HG03460 (cell line): Measurements from ENCODE around the gene ZNF428.
"Not testable (repeated sequence)": the region's sequence is repeated elsewhere in the genome, so short reads cannot be mapped to it uniquely, and the experiment has no call there.

ENCODE experiments used
- ATAC-seq: cut with Tn5 transposase; IDR thresholded peaks from one replicate; pipeline ENCODE4 v1.9.1; 2021; ENCODE audit not compliant: unreplicated experiment

Gene ZNF428

DNA sequence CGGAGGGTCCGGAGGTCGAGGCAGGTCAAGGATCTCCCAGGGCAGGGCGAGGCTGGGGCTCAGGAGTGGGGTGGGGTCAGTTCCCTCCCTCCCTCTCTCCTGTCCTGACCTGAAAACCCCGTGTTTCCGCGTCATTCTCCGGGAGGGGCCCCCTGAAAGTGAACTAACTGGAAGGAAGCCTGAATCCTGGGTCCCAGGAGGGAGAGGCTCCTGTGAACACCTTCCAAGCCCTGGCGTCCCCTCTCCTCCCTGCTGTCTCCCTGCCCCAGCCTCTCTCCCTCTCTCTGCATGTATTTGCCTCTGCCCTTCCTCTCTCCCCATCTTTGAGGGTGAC lies 21.0 kb upstream of the ZNF428 start:
- ATAC-seq = no peak

- no peak for ATAC-seq
Measured at GRCh38 chr19:43639519-43640423, 20.3 kb upstream of the ZNF428 start, which contains the start of gene CADM4. CADM4 (minus strand) TSS chr19:43639850; CDS start chr19:43639790, 60 bp downstream.

- no peak for ATAC-seq
Measured at GRCh38 chr19:43638995-43639518, 19.6 kb upstream of the ZNF428 start.

DNA sequence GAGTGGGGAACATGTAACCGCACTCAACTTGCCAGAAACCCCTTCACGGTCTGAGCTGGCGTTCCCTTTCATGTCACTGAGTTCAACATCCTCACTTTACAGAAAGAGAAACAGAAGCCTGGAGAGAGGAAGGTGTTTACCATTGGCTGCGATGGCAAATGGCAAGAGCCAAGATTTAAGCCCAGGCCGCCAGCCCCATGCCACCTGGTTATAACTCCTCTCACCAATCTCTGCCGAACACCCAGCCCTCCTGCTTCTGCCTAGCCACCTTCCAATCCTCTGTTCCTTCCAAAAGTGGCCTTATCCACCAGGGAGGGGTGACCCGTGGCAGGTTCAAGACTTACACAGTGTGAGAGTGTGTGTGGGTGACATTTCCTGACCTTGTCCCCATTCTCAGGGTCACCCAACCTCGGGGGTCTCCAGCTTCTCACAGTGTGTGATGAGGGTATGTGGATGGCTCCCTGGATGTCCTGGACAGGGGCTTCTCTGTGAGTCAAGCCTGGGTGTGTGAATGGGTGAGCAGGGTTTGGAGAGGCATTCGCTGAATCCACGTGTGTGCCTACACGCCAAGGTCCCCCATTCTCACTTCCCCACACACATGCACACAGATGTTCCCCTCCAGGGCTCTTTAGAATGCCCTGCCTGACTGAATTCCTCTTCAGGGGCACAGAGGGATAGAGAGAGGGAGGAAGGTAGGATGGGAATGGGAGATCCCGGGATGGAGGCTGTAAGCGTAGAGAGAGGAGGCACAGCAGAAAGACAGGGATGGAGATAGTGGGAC lies 19.0 kb upstream of the ZNF428 start:
- ATAC-seq = no peak

GRCh38 chr19:43636121-43636683 lies 16.8 kb upstream of the ZNF428 start:
- ATAC-seq = no peak

- not testable (repeated sequence) for ATAC-seq
Measured at GRCh38 chr19:43635561-43635940, 16.1 kb upstream of the ZNF428 start.

DNA sequence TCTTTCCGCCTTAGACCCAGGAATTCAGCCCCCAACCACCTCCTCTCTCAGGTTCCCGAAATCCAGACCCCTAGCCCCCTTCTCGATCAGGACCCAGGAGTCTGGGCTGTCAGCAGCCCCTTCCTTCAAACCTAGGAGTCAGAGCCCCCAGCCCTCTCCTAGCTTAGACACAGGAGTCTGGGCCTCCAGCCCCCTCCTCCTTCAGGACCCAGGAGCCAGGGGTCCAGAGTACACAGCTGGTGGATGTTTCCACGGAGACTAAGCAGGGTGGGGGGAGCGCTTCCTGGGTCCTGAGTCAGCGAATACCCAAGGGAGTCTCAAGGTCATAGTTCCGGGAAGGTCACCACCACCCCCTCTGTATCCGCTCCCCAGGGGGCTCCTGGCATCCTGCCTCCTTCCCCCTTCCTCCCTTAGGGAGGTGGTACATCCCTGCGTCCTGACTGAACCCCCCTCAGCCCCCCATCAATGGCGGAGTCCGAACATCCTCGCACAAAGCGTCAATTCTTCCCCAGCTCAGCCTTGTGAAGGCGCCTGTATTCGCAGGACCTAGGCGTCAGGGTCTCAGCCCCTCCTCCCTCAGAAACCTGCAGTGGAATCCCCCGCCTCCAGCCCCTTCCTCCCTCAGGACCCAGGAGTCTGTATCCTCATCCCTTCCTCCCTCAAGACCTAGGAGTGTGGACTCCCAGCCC lies 15.6 kb upstream of the ZNF428 start:
- no peak for ATAC-seq

DNA sequence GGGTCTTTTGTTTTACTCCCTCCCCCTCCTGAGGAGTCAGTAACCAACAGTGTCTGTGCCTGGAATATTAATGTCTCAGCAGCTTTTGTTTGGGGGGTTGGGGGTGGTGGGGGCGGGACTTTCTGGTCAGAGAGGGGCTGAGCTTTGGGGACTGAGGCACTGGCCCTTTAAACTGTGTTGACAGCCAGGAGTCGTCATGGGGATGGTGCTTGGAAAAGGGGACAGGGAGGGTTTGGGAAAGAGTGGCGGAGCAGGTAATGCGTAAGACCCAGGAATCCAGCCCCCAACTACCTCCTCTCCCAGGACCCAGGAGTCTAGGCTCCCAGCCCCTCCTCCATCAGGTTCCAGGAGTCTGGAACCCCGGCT lies 15.1 kb upstream of the ZNF428 start:
- no peak for ATAC-seq

GRCh38 chr19:43634068-43634467 lies 14.6 kb upstream of the ZNF428 start:
- ATAC-seq = no peak

DNA sequence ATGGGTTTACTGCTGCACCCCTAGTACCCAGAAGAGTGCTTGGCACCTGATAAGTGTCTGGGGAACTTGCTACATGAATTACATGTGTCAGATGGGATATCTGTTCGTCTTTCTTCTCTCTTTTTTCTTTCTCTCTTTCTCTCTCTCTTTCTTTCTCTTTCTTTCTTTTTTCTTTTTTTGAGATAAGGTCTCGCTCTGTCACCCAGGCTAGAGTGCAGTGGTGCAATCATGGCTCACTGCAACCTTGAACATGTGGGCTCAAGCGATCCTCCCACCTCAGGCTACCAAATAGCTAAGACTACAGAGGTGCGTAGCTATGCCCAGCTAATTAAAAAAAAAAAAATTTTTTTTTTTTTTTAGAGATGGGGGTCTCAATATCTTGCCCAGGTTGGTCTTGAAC lies 14.1 kb upstream of the ZNF428 start:
- ATAC-seq = no peak

GRCh38 chr19:43631491-43631890 lies 12.1 kb upstream of the ZNF428 start:
- ATAC-seq = no peak

DNA sequence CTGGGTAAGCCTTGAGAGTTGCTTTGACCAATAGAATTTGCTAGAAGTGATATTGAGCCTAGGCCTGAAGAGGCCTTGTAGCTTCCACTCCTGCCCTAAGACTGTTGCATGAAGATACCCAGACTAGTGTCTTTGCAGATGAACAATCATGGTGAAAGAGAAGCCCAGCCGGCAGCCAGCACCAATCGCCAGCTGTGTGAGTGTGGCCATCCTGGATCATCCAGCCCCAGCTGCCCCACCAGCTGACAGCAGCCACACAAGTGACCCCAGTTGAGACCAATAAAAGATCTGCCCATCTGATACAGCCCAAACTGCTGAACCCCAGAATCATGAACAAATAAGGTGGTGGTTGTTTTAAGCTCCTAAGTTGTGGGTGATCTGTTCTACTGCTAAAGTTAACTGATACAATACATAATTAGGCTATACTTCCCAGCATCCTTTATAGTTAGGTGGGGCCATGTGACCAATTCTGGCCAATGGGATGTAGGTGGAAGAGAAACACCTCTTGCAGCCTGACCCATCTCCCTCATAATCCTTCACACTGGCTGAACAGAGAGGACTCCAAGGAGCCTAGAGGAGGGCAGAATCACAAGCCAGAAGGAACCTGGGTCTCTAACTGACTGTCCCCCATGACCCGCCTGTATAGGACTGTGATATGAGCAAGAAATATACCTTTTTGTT lies 9.4 kb upstream of the ZNF428 start:
- no peak for ATAC-seq

GRCh38 chr19:43626838-43627237 lies 7.4 kb upstream of the ZNF428 start:
- ATAC-seq = no peak

GRCh38 chr19:43625918-43626579 lies 6.6 kb upstream of the ZNF428 start:
- no peak for ATAC-seq

DNA sequence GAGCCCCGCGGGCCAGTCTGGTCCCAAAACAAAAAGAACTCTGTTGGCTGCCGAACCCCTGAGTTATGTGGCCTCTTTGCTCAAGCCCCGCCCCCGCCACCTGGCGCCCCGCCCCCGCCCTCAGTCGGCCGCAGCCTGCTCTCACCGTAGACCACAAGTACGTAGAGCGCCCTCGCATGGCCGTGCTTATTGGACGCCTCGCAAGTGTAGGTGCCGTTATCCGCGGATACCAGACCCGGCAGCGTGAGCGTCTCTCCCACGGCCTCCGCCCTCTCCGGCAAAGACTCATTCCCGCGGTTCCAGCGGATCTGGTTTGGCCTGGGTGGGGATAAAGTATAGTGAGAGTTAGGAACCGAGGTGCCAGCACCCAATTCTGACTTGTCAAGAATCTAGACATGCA lies 5.5 kb upstream of the ZNF428 start:
- no peak for ATAC-seq

- no peak for ATAC-seq
Measured at GRCh38 chr19:43623889-43624670, 4.7 kb upstream of the ZNF428 start.

DNA sequence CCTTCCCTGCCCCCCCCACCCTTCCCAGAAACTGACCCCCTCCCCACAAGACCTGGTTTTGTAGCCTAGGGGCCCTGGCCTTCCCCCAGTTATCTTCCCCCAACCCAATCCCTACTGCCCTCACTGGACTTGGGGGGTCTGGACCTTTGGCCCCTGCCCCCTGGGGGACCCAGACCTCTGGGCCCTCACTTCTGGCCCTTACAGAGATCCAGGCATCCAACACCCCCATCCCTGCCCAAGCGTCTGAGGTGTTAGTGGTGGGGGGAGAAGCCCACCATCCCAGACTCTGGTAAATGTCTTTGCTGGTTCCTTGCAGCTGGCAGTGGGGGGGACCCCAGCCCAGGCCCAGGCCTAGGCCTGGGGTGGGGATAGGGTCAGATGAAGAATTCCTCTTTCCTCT lies 3.5 kb upstream of the ZNF428 start:
- ATAC-seq = no peak

- no peak for ATAC-seq
Measured at GRCh38 chr19:43622070-43622469, 2.6 kb upstream of the ZNF428 start.
